ENCODE results near the gene CD8B.

CD8B gene

GRCh38 chr2:86826951-86827350, 34.7 kb downstream of the CD8B start:
- no peak for TF ChIP-seq TAF1 (IDR thresholded peaks at IDR 0.05; ENCODE audit: low read depth)
- TF ChIP-seq FOXM1 (IDR thresholded peaks at IDR 0.05; ENCODE audit: borderline replicate concordance, low read depth): no peak
- no peak for TF ChIP-seq ZBTB7A (IDR thresholded peaks at IDR 0.05; ENCODE audit: low read depth)

DNA sequence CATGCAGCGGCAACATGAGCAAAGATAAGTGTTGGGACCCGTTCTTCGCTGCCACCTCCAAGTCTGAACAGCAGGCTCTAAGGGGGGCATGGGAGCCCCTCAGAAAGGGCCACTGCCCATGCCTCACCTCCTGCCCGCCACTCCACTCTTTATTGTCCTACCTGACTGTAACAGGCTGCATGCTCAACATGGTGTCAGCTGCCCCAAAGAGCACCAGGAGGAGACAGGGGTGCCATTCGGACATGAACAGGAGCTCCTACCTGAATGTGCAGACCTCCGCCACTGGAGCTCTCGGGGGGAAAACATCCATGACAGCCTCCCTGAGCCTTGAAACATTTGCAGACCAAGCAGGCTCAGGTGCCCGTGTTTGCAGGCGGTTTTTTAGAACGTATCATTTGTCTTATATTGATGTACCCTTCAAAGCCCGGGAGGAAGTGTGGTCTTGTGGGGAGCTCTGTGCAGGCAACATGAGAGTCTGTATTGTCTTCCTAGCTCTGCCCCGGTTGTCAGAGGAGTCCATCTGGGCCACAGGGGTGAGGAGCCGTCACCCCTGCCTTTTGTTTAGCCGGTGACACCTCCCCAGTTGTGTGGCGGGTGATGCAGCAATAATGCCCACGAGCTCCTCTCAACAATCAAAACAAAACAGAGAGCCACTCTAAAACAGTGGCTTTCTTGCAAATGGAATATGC, 35.8 kb downstream of the CD8B start:
- TF ChIP-seq FOXM1 (IDR thresholded peaks at IDR 0.05; ENCODE audit: borderline replicate concordance, low read depth) (no peak), NFIC (IDR thresholded peaks at IDR 0.05) (no peak), YY1 (IDR thresholded peaks at IDR 0.05; ENCODE audit: low read depth) (no peak), USF1 (IDR thresholded peaks at IDR 0.05) (no peak), TEAD4 (IDR thresholded peaks at IDR 0.05) (no peak), EP300 (IDR thresholded peaks at IDR 0.05; ENCODE audit: borderline replicate concordance) (no peak), ZBTB7A (IDR thresholded peaks at IDR 0.05; ENCODE audit: low read depth) (no peak), RAD21 (IDR thresholded peaks at IDR 0.05; ENCODE audit: low read depth) (no peak), CREB1 (IDR thresholded peaks at IDR 0.05; ENCODE audit: low read depth) (no peak), EGR1 (IDR thresholded peaks at IDR 0.05) (no peak), CEBPB (IDR thresholded peaks at IDR 0.05) (no peak), TCF12 (IDR thresholded peaks at IDR 0.05; ENCODE audit: low read depth) (no peak), TAF1 (IDR thresholded peaks at IDR 0.05; ENCODE audit: low read depth) (no peak)
- TF ChIP-seq, protein P1, sequence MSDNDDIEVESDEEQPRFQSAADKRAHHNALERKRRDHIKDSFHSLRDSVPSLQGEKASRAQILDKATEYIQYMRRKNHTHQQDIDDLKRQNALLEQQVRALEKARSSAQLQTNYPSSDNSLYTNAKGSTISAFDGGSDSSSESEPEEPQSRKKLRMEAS (IDR thresholded peaks at IDR 0.05): no peak

GRCh38 chr2:86825036-86825692, 36.5 kb downstream of the CD8B start:
- TF ChIP-seq YY1 (IDR thresholded peaks at IDR 0.05; ENCODE audit: low read depth): no peak
- TF ChIP-seq USF1 (IDR thresholded peaks at IDR 0.05): no peak
- TF ChIP-seq ZBTB7A (IDR thresholded peaks at IDR 0.05; ENCODE audit: low read depth): no peak
- TF ChIP-seq EGR1 (IDR thresholded peaks at IDR 0.05): no peak
- no peak for TF ChIP-seq FOXM1 (IDR thresholded peaks at IDR 0.05; ENCODE audit: borderline replicate concordance, low read depth)
- TF ChIP-seq TEAD4 (IDR thresholded peaks at IDR 0.05): no peak
- no peak for TF ChIP-seq RAD21 (IDR thresholded peaks at IDR 0.05; ENCODE audit: low read depth)
- TF ChIP-seq REST (IDR thresholded peaks at IDR 0.05; ENCODE audit: low read depth): no peak
- no peak for TF ChIP-seq EP300 (IDR thresholded peaks at IDR 0.05; ENCODE audit: borderline replicate concordance)
- no peak for TF ChIP-seq TCF12 (IDR thresholded peaks at IDR 0.05; ENCODE audit: low read depth)
- TF ChIP-seq CREB1 (IDR thresholded peaks at IDR 0.05; ENCODE audit: low read depth): no peak
- TF ChIP-seq CEBPB (IDR thresholded peaks at IDR 0.05): no peak
- TF ChIP-seq, protein P1 (IDR thresholded peaks at IDR 0.05): no peak
- TF ChIP-seq NFIC (IDR thresholded peaks at IDR 0.05): no peak
- TF ChIP-seq TAF1 (IDR thresholded peaks at IDR 0.05; ENCODE audit: low read depth): no peak

GRCh38 chr2:86822668-86823345, 38.9 kb downstream of the CD8B start:
- TF ChIP-seq TEAD4 (IDR thresholded peaks at IDR 0.05): no peak
- TF ChIP-seq FOXM1 (IDR thresholded peaks at IDR 0.05; ENCODE audit: borderline replicate concordance, low read depth): no peak
- TF ChIP-seq USF1 (IDR thresholded peaks at IDR 0.05): no peak
- no peak for TF ChIP-seq TCF12 (IDR thresholded peaks at IDR 0.05; ENCODE audit: low read depth)
- TF ChIP-seq CEBPB (IDR thresholded peaks at IDR 0.05): no peak
- TF ChIP-seq ZBTB7A (IDR thresholded peaks at IDR 0.05; ENCODE audit: low read depth): no peak
- no peak for TF ChIP-seq RAD21 (IDR thresholded peaks at IDR 0.05; ENCODE audit: low read depth)
- no peak for TF ChIP-seq YY1 (IDR thresholded peaks at IDR 0.05; ENCODE audit: low read depth)
- no peak for TF ChIP-seq CREB1 (IDR thresholded peaks at IDR 0.05; ENCODE audit: low read depth)

- TF ChIP-seq EGR1 (IDR thresholded peaks at IDR 0.05): no peak
- TF ChIP-seq CEBPB (IDR thresholded peaks at IDR 0.05): no peak
- no peak for TF ChIP-seq FOXM1 (IDR thresholded peaks at IDR 0.05; ENCODE audit: borderline replicate concordance, low read depth)
- no peak for TF ChIP-seq EP300 (IDR thresholded peaks at IDR 0.05; ENCODE audit: borderline replicate concordance)
- no peak for TF ChIP-seq TCF12 (IDR thresholded peaks at IDR 0.05; ENCODE audit: low read depth)
- TF ChIP-seq CREB1 (IDR thresholded peaks at IDR 0.05; ENCODE audit: low read depth): no peak
- TF ChIP-seq NFIC (IDR thresholded peaks at IDR 0.05): no peak
- no peak for TF ChIP-seq TAF1 (IDR thresholded peaks at IDR 0.05; ENCODE audit: low read depth)
- no peak for TF ChIP-seq USF1 (IDR thresholded peaks at IDR 0.05)
- no peak for TF ChIP-seq YY1 (IDR thresholded peaks at IDR 0.05; ENCODE audit: low read depth)
- no peak for TF ChIP-seq ZBTB7A (IDR thresholded peaks at IDR 0.05; ENCODE audit: low read depth)
- no peak for TF ChIP-seq REST (IDR thresholded peaks at IDR 0.05; ENCODE audit: low read depth)
- no peak for TF ChIP-seq TEAD4 (IDR thresholded peaks at IDR 0.05)
- TF ChIP-seq, protein P1 (IDR thresholded peaks at IDR 0.05): no peak
These were observed 39.8 kb downstream of the CD8B start for GRCh38 chr2:86821842-86822241.
